IMR-90 (cell line): Measurements from ENCODE around the gene RIC8B. TPM values are rescaled to one million over a fixed set of nuclear protein-coding genes. Genes with fewer than 3 reads are reported as not detected.

Experiments used
- ATAC-seq: fragments of 200-7000 bp; cut with Tn5 transposase; 2 replicates; pipeline ENCODE4 v1.9.1; 2020; ENCODE audit warnings: low read depth, mild to moderate bottlenecking, moderate library complexity
- BruUV-seq: library from RNA; stranded (reverse); fragments of 400-500 nt; replicated peaks from 2 replicates; lab custom pipeline; 2021; lab: Mats Ljungman, UMichigan
- CTCF ChIA-PET: fragments of 300-600 bp; formaldehyde crosslinking; extraction: SDS; loops from one replicate; lab custom pipeline; 2021; ENCODE audit warnings: antibody characterized with exemption; lab: Yijun Ruan, JAX
- POLR2A ChIA-PET: fragments of 300-600 bp; sonication (Branson Sonifier 250); formaldehyde crosslinking; loops from one replicate; lab custom pipeline; 2022; ENCODE audit warnings: antibody characterized with exemption; ENCODE audit not compliant: unreplicated experiment; lab: Charles Lee
- DNase-seq: peaks from one replicate; pipeline ENCODE4 v3.0.0; 2013
- H2AFZ ChIP-seq: replicated peaks from 2 replicates; pipeline ENCODE3; 2013; ENCODE audit warnings: low read length, mild to moderate bottlenecking; ENCODE audit not compliant: poor library complexity
- H2AK5ac ChIP-seq: 2 replicates; pipeline ENCODE4 v1.6.1; 2013; ENCODE audit warnings: low read depth, low read length, inconsistent platforms
- H2AK9ac ChIP-seq: replicated peaks from 2 replicates; pipeline ENCODE3; 2013; ENCODE audit warnings: mild to moderate bottlenecking, low read depth, low read length, moderate library complexity; ENCODE audit not compliant: poor library complexity
- H2BK120ac ChIP-seq: 2 replicates; pipeline ENCODE4 v1.6.1; 2013; ENCODE audit warnings: low read depth, low read length, inconsistent platforms
- H2BK15ac ChIP-seq: 3 replicates; pipeline ENCODE4 v1.6.1; 2013; ENCODE audit warnings: low read depth, low read length, inconsistent platforms
- H2BK20ac ChIP-seq: 2 replicates; pipeline ENCODE4 v1.6.1; 2013; ENCODE audit warnings: low read depth, mild to moderate bottlenecking, inconsistent platforms, low read length, moderate library complexity
- H2BK5ac ChIP-seq: 2 replicates; pipeline ENCODE4 v1.6.1; 2013; ENCODE audit warnings: mild to moderate bottlenecking, low read depth, low read length, inconsistent platforms; ENCODE audit not compliant: poor library complexity, severe bottlenecking
- H3K14ac ChIP-seq: replicated peaks from 2 replicates; pipeline ENCODE4 v1.6.1; 2013; ENCODE audit warnings: low read depth, low read length, inconsistent platforms
- H3K18ac ChIP-seq: 2 replicates; pipeline ENCODE4 v1.6.1; 2013; ENCODE audit warnings: low read depth, low read length, control low read depth
- H3K23ac ChIP-seq: 2 replicates; pipeline ENCODE4 v1.6.1; 2013; ENCODE audit warnings: low read depth, low read length, inconsistent platforms
- H3K27ac ChIP-seq: 2 replicates; pipeline ENCODE4 v1.5.1; 2013; ENCODE audit warnings: mild to moderate bottlenecking, control low read depth, low read length; ENCODE audit not compliant: insufficient read depth
- H3K27me3 ChIP-seq: 2 replicates; pipeline ENCODE4 v1.6.1; 2013; ENCODE audit warnings: low read length; ENCODE audit not compliant: control insufficient read depth, insufficient read depth
- H3K36me3 ChIP-seq: 2 replicates; pipeline ENCODE4 v1.6.1; 2013; ENCODE audit warnings: low read length, mixed read lengths; ENCODE audit not compliant: control insufficient read depth, insufficient read depth
- H3K4ac ChIP-seq: 2 replicates; pipeline ENCODE4 v1.6.1; 2013; ENCODE audit warnings: low read depth, low read length, inconsistent platforms
- H3K4me1 ChIP-seq: 2 replicates; pipeline ENCODE4 v1.6.1; 2013; ENCODE audit warnings: low read length, mixed read lengths; ENCODE audit not compliant: control insufficient read depth, insufficient read depth
- H3K4me2 ChIP-seq: 2 replicates; pipeline ENCODE4 v1.6.1; 2013; ENCODE audit warnings: low read depth, mild to moderate bottlenecking, control low read depth, low read length, moderate library complexity
- H3K4me3 ChIP-seq: 2 replicates; pipeline ENCODE4 v1.5.1; 2013; ENCODE audit warnings: low read depth, mild to moderate bottlenecking, control low read depth, low read length, moderate library complexity; ENCODE audit not compliant: insufficient read depth
- H3K56ac ChIP-seq: 2 replicates; pipeline ENCODE4 v1.6.1; 2013; ENCODE audit warnings: low read length, inconsistent platforms; ENCODE audit not compliant: insufficient read depth; ENCODE audit errors: extremely low read depth
- H3K79me1 ChIP-seq, 2 experiments: 2 replicates each; pipeline ENCODE4 v1.6.1; 2013; ENCODE audit warnings: low read length in 2 of 2, inconsistent platforms in 1 of 2, low read depth in 1 of 2
- H3K9ac ChIP-seq: 2 replicates; pipeline ENCODE4 v1.6.1; 2013; ENCODE audit warnings: low read depth, low read length, control low read depth
- H3K9me1 ChIP-seq: 2 replicates; pipeline ENCODE4 v1.6.1; 2013; ENCODE audit warnings: low read length, inconsistent platforms; ENCODE audit not compliant: insufficient read depth
- H3K9me3 ChIP-seq: 2 replicates; pipeline ENCODE4 v1.6.1; 2013; ENCODE audit warnings: low read length; ENCODE audit not compliant: control insufficient read depth, insufficient read depth
- H4K20me1 ChIP-seq: 2 replicates; pipeline ENCODE4 v1.6.1; 2013; ENCODE audit warnings: low read length, inconsistent platforms; ENCODE audit not compliant: insufficient read depth
- H4K5ac ChIP-seq: 2 replicates; pipeline ENCODE4 v1.6.1; 2013; ENCODE audit warnings: mild to moderate bottlenecking, low read depth, low read length, control low read depth
- H4K8ac ChIP-seq, 2 experiments: 2 replicates each; pipeline ENCODE4 v1.6.1; 2013; ENCODE audit warnings: low read depth in 2 of 2, low read length in 2 of 2, control low read depth in 1 of 2, inconsistent platforms in 1 of 2
- H4K91ac ChIP-seq: 2 replicates; pipeline ENCODE4 v1.6.1; 2013; ENCODE audit warnings: low read depth, low read length, inconsistent platforms; ENCODE audit not compliant: insufficient read depth
- CHD1 ChIP-seq: IDR thresholded peaks from 2 replicates; pipeline ENCODE4 v1.6.1; 2012; ENCODE audit warnings: low read depth, low read length, improper control_type of control experiment
- WGBS, 2 experiments: methylation state at CpG; one replicate each; pipeline versions ENCODE4 v1.1.5 to v1.1.7; 2013; ENCODE audit warnings: missing lambda C conversion rate in 2 of 2; ENCODE audit not compliant: insufficient read length in 1 of 2; ENCODE audit errors: extremely low coverage in 2 of 2; 5-methylcytosine and 5-hydroxymethylcytosine counted together
- dilution Hi-C: fragments of 300-500 bp; cut with HindIII; formaldehyde crosslinking; loops from one replicate; pipeline ENCODE4 v1.14.3; 2018; ENCODE audit warnings: low sequenced_read_pairs; ENCODE audit not compliant: unreplicated experiment
- in situ Hi-C: fragments of 300-500 bp; cut with MboI; formaldehyde crosslinking; loops from 3 replicates; pipeline ENCODE4 v1.14.3; 2019; ENCODE audit warnings: low sequenced_read_pairs, inconsistent platforms, mixed read lengths
- intact Hi-C: fragments of 100-400 bp; cut with micrococcal nuclease; formaldehyde crosslinking; loops from 2 replicates; pipeline ENCODE4 v1.10.0; 2022
- polyA plus RNA-seq, 3 experiments: library from polyadenylated mRNA; depleted of rRNA; stranded (reverse); fragments of >200 nt; gene quantifications; 2 replicates each; pipeline ENCODE4 v1.2.3, GENCODE V29; 2012; ENCODE audit warnings: low replicate concordance in 1 of 3
- total RNA-seq: library from RNA; depleted of rRNA; stranded (reverse); fragments of >200 nt; gene quantifications from 2 replicates; pipeline ENCODE4 v1.2.3, GENCODE V29; 2012
- TF ChIP-seq, protein P1 (sequence below): conservative IDR thresholded peaks from 2 replicates; pipeline ENCODE4 v1.5.1; 2012; ENCODE audit warnings: mild to moderate bottlenecking, low read depth, low read length, improper control_type of control experiment

The RIC8B gene
- total and polyA plus RNA-seq, 2 of the 4 experiments (the other 2 are of a cell fraction) = 5.5 to 19.5 TPM

GRCh38 chr12:106845902-106846301, 71.4 kb downstream of the RIC8B start:
- H3K36me3 ChIP-seq = peaks cover 3% of the 10 kb centered on the region; the same call in 1 of the 2 replicates
- dilution Hi-C loops (no loop called here), intact Hi-C loops (loop anchor here (10.0 kb wide), 2 partner anchors 261 to 491 kb away; partner anchors contain the start of genes POLR3B and RFX4), in situ Hi-C loops (loop anchor here (10.0 kb wide), 1 partner anchor 461 kb away; no protein-coding TSS in a partner anchor)
- ChIA-PET POLR2A (interaction anchor here (0.6 kb wide), 1 partner anchor 111 kb away, joined by 3 read pairs; no protein-coding TSS in a partner anchor), CTCF (no interaction called here)
- H2BK120ac ChIP-seq = no peak overlapping the region
- no peak overlapping the region for H2BK20ac ChIP-seq
- no peak overlapping the region for H2BK5ac ChIP-seq
- H3K27ac ChIP-seq = no peak overlapping the region
- no peak overlapping the region for H3K14ac ChIP-seq
- no peaks in the 10 kb centered on the region for H3K27me3 ChIP-seq
- H3K56ac ChIP-seq = no peak overlapping the region
- no peaks in the 10 kb centered on the region for H3K9me3 ChIP-seq
- no peak overlapping the region for H4K8ac ChIP-seq
- no peak overlapping the region for H4K5ac ChIP-seq
- no peak overlapping the region for H3K4ac ChIP-seq
- DNase-seq = no peak
- H3K18ac ChIP-seq = no peak overlapping the region
- no peak overlapping the region for H3K4me3 ChIP-seq
- no peak overlapping the region for H2BK15ac ChIP-seq
- H4K20me1 ChIP-seq = no peaks in the 10 kb centered on the region
- no peak overlapping the region for H2AFZ ChIP-seq
- BruUV-seq = no TSS peak
- H3K9me1 ChIP-seq = no peaks in the 10 kb centered on the region
- no peak overlapping the region for H3K4me2 ChIP-seq
- H3K9ac ChIP-seq = no peak overlapping the region
- no peaks in the 10 kb centered on the region for H3K4me1 ChIP-seq
- 92 to 100% methylated on average over 1 to 2 of the region's 4 CpGs for WGBS, 2 experiments
- no peak for TF ChIP-seq CHD1
- TF ChIP-seq, protein P1, sequence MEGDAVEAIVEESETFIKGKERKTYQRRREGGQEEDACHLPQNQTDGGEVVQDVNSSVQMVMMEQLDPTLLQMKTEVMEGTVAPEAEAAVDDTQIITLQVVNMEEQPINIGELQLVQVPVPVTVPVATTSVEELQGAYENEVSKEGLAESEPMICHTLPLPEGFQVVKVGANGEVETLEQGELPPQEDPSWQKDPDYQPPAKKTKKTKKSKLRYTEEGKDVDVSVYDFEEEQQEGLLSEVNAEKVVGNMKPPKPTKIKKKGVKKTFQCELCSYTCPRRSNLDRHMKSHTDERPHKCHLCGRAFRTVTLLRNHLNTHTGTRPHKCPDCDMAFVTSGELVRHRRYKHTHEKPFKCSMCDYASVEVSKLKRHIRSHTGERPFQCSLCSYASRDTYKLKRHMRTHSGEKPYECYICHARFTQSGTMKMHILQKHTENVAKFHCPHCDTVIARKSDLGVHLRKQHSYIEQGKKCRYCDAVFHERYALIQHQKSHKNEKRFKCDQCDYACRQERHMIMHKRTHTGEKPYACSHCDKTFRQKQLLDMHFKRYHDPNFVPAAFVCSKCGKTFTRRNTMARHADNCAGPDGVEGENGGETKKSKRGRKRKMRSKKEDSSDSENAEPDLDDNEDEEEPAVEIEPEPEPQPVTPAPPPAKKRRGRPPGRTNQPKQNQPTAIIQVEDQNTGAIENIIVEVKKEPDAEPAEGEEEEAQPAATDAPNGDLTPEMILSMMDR = no peak
- H3K79me1 ChIP-seq = 0 out of 4 replicates have a peak, but pooled peaks cover 0 to 3% of the 10 kb centered on the region in 2 experiments
- no peak for ATAC-seq
- no peak overlapping the region for H2AK9ac ChIP-seq
- no peak overlapping the region for H4K91ac ChIP-seq
- H3K23ac ChIP-seq = no peak overlapping the region
- no peak overlapping the region for H2AK5ac ChIP-seq
